GM23338 (cell line): Measurements from ENCODE around the gene KIAA2012. TPM values are rescaled to one million over a fixed set of nuclear protein-coding genes. Genes with fewer than 3 reads are reported as not detected.

Experiments used
- ATAC-seq: fragments of 200-7000 bp; cut with Tn5 transposase; 3 replicates; pipeline ENCODE4 v1.9.1; 2020
- DNase-seq: peaks from one replicate; pipeline ENCODE4 v3.0.0-alpha.2; 2015; ENCODE audit warnings: low spot score
- H2AFZ ChIP-seq: fragments of 200-600 bp; sonication (generic); 2 replicates; pipeline ENCODE4 v1.8.0; 2016; ENCODE audit warnings: antibody characterized with exemption, mild to moderate bottlenecking, moderate library complexity
- H3F3A ChIP-seq: fragments of 200-600 bp; sonication (generic); replicated peaks from 2 replicates; pipeline ENCODE4 v1.8.0; 2017; ENCODE audit warnings: antibody characterized with exemption, mixed run types, low read depth
- H3K27ac ChIP-seq: fragments of 200-600 bp; sonication (generic); 2 replicates; pipeline ENCODE4 v1.6.1; 2016; ENCODE audit warnings: low read depth
- H3K27me3 ChIP-seq: fragments of 200-600 bp; sonication (generic); 2 replicates; pipeline ENCODE4 v1.8.0; 2016; ENCODE audit warnings: mild to moderate bottlenecking, mixed run types, moderate library complexity; ENCODE audit not compliant: insufficient read depth
- H3K36me3 ChIP-seq: fragments of 200-600 bp; sonication (generic); 2 replicates; pipeline ENCODE4 v1.8.0; 2016; ENCODE audit warnings: mild to moderate bottlenecking; ENCODE audit not compliant: insufficient read depth
- H3K4me1 ChIP-seq: fragments of 200-600 bp; sonication (generic); 2 replicates; pipeline ENCODE4 v1.8.0; 2016; ENCODE audit warnings: mild to moderate bottlenecking, moderate library complexity; ENCODE audit not compliant: insufficient read depth
- H3K4me2 ChIP-seq: fragments of 200-600 bp; sonication (generic); 2 replicates; pipeline ENCODE4 v1.7.1; 2017; ENCODE audit warnings: mixed run types
- H3K4me3 ChIP-seq: fragments of 200-600 bp; sonication (generic); 2 replicates; pipeline ENCODE4 v1.6.1; 2016; ENCODE audit warnings: mixed run types
- H3K79me2 ChIP-seq: fragments of 200-600 bp; sonication (generic); replicated peaks from 2 replicates; pipeline ENCODE4 v1.8.0; 2017; ENCODE audit warnings: mild to moderate bottlenecking; ENCODE audit not compliant: insufficient read depth
- H3K9me2 ChIP-seq: fragments of 200-600 bp; sonication (generic); 2 replicates; pipeline ENCODE4 v1.8.0; 2017; ENCODE audit not compliant: insufficient read depth
- H4K20me1 ChIP-seq: fragments of 200-600 bp; sonication (generic); replicated peaks from 2 replicates; pipeline ENCODE4 v1.8.0; 2017; ENCODE audit warnings: mild to moderate bottlenecking; ENCODE audit not compliant: insufficient read depth
- H3K27ac Mint-ChIP-seq: 2 replicates; pipeline ENCODE4 v1.8.0; 2020; ENCODE audit warnings: inconsistent platforms, mild to moderate bottlenecking, moderate library complexity, mixed read lengths
- H3K27me3 Mint-ChIP-seq: 3 replicates; pipeline ENCODE4 v1.8.0; 2022; ENCODE audit warnings: low read depth, mild to moderate bottlenecking, moderate library complexity, mixed read lengths, inconsistent platforms; ENCODE audit not compliant: insufficient read depth, poor library complexity
- H3K36me3 Mint-ChIP-seq: 3 replicates; pipeline ENCODE4 v1.8.0; 2021; ENCODE audit warnings: low read depth, mild to moderate bottlenecking, inconsistent platforms, moderate library complexity, mixed read lengths
- H3K4me1 Mint-ChIP-seq: 3 replicates; pipeline ENCODE4 v1.8.0; 2020; ENCODE audit warnings: mild to moderate bottlenecking, inconsistent platforms, mixed read lengths
- H3K4me3 Mint-ChIP-seq: 3 replicates; pipeline ENCODE4 v1.8.0; 2021; ENCODE audit warnings: moderate library complexity, mild to moderate bottlenecking, inconsistent platforms, mixed read lengths
- H3K9me3 Mint-ChIP-seq: 3 replicates; pipeline ENCODE4 v1.8.0; 2020; ENCODE audit warnings: moderate library complexity, mild to moderate bottlenecking, inconsistent platforms, mixed read lengths
- CREB1 ChIP-seq: fragments of 250-450 bp; sonication (Bioruptor Pico); IDR thresholded peaks from 2 replicates; pipeline ENCODE4 v1.5.0; 2020; ENCODE audit warnings: low read depth, mild to moderate bottlenecking, moderate library complexity
- CTCF ChIP-seq, 2 experiments: fragments of 200-600 bp in 1 of 2; sonication (generic) in 1 of 2; conservative IDR thresholded peaks; 2 replicates each; pipeline versions ENCODE4 v1.5.1 to v1.6.1; 2016 to 2017; ENCODE audit warnings: antibody characterized with exemption in 2 of 2, low read depth in 2 of 2, mild to moderate bottlenecking in 2 of 2, moderate library complexity in 1 of 2
- ETS1 ChIP-seq: IDR thresholded peaks from 2 replicates; pipeline ENCODE4 v1.6.1; 2016; ENCODE audit warnings: antibody characterized with exemption
- EZH2 ChIP-seq: fragments of 200-600 bp; sonication (generic); IDR thresholded peaks from one replicate; pipeline ENCODE4 v1.8.0; 2017; ENCODE audit warnings: antibody characterized with exemption, mild to moderate bottlenecking, low read depth; ENCODE audit not compliant: unreplicated experiment
- EZH2phosphoT487 ChIP-seq: fragments of 200-600 bp; sonication (generic); IDR thresholded peaks from one replicate; pipeline ENCODE4 v1.8.1; 2018; ENCODE audit warnings: antibody characterized with exemption; ENCODE audit not compliant: unreplicated experiment
- JUNB ChIP-seq: IDR thresholded peaks from one replicate; pipeline ENCODE4 v1.6.1; 2016; ENCODE audit warnings: antibody characterized with exemption; ENCODE audit not compliant: unreplicated experiment
- NANOG ChIP-seq: IDR thresholded peaks from 2 replicates; pipeline ENCODE4 v1.6.1; 2016; ENCODE audit warnings: antibody characterized with exemption, borderline replicate concordance
- POLR2AphosphoS5 ChIP-seq: IDR thresholded peaks from 2 replicates; pipeline ENCODE4 v1.6.1; 2016; ENCODE audit warnings: antibody characterized with exemption, low read depth
- REST ChIP-seq: IDR thresholded peaks from one replicate; pipeline ENCODE4 v1.6.1; 2018; ENCODE audit warnings: antibody characterized with exemption; ENCODE audit not compliant: unreplicated experiment
- STAT1 ChIP-seq: IDR thresholded peaks from one replicate; pipeline ENCODE4 v1.6.1; 2016; ENCODE audit warnings: antibody characterized with exemption; ENCODE audit not compliant: unreplicated experiment
- ZNF114 ChIP-seq: fragments of 250-450 bp; sonication (Bioruptor Pico); IDR thresholded peaks from 2 replicates; pipeline ENCODE4 v1.5.0; 2020; ENCODE audit warnings: mild to moderate bottlenecking, moderate library complexity
- ZNF331 ChIP-seq: fragments of 250-450 bp; sonication (Bioruptor Pico); IDR thresholded peaks from 2 replicates; pipeline ENCODE4 v1.5.0; 2020; ENCODE audit warnings: low read depth, mild to moderate bottlenecking, moderate library complexity
- ZNF462 ChIP-seq: fragments of 250-450 bp; sonication (Bioruptor Pico); IDR thresholded peaks from 2 replicates; pipeline ENCODE4 v1.5.0; 2020; ENCODE audit warnings: mild to moderate bottlenecking, moderate library complexity
- polyA plus RNA-seq: library from polyadenylated mRNA; unstranded; fragments of >200 nt; fragmentation: Nextera tagmentation; extraction: Ambion mirVana; gene quantifications from 2 replicates; pipeline ENCODE4 v1.2.1, GENCODE V29; 2016
- total RNA-seq: library from RNA; depleted of rRNA; stranded (reverse); fragments of >200 nt; shearing (Covaris generic); gene quantifications from 2 replicates; pipeline ENCODE4 v1.2.3, GENCODE V29; 2014

Gene KIAA2012
- total and polyA plus RNA-seq, 2 experiments from 2014 or later = 0.03 to 0.08 TPM

GRCh38 chr2:202215179-202215578, 142.1 kb downstream of the KIAA2012 start:
- Histone ChIP-seq H3K27me3 (no peaks in the 10 kb centered on the region), H3K79me2 (peaks cover 92% of the 10 kb centered on the region), H3K9me2 (no peaks in the 10 kb centered on the region), H3K4me2 (no peak overlapping the region), H3K4me1 (no peaks in the 10 kb centered on the region), H4K20me1 (peaks cover 14% of the 10 kb centered on the region), H3K36me3 (peaks cover 34% of the 10 kb centered on the region; the same call in 1 of the 2 replicates), H2AFZ (no peak overlapping the region), H3K4me3 (no peak overlapping the region), H3K27ac (no peak overlapping the region), H3F3A (no peaks in the 10 kb centered on the region)
- Mint-ChIP-seq H3K27ac (no peak overlapping the region), H3K36me3 (peaks cover 67% of the 10 kb centered on the region; the same call in 2 of the 3 replicates), H3K9me3 (no peaks in the 10 kb centered on the region), H3K4me1 (no peaks in the 10 kb centered on the region), H3K4me3 (no peak overlapping the region), H3K27me3 (peaks cover 7% of the 10 kb centered on the region)
- no peak for ATAC-seq
- TF ChIP-seq NANOG (no peak), REST (no peak), ZNF462 (CRISPR knock-in tag) (no peak), EZH2phosphoT487 (no peak), ETS1 (no peak), JUNB (no peak), POLR2AphosphoS5 (no peak), CTCF (conservative IDR thresholded peaks at IDR 0.05; ENCODE audit: low read depth in 2 of 2) (no peak), ZNF114 (CRISPR knock-in tag) (no peak), EZH2 (no peak), CREB1 (no peak), STAT1 (no peak), ZNF331 (no peak)
- no peak for DNase-seq
